K562 (cell line): ENCODE measurements around the gene SYT1. TPM values are rescaled to one million over a fixed set of nuclear protein-coding genes. Genes with fewer than 3 reads are reported as not detected.

Experiments
- ATAC-seq: fragments of 200-7000 bp; cut with Tn5 transposase; 3 replicates; pipeline ENCODE4 v1.9.1; 2020; ENCODE audit warnings: moderate library complexity
- BruUV-seq: library from RNA; stranded (reverse); fragments of 400-500 nt; replicated peaks from 2 replicates; lab custom pipeline; 2021; lab: Mats Ljungman, UMichigan
- CTCF ChIA-PET: fragments of 300-600 bp; formaldehyde crosslinking; extraction: SDS; loops from one replicate; lab custom pipeline; 2021; ENCODE audit warnings: low intra/inter-chr PET ratio; lab: Yijun Ruan, JAX
- POLR2A ChIA-PET: fragments of 300-600, 350-650 bp; sonication (Branson Sonifier 250); formaldehyde crosslinking; extraction: SDS; loops from one replicate; lab custom pipeline; 2021; ENCODE audit warnings: antibody characterized with exemption, inconsistent platforms; lab: Yijun Ruan, JAX
- DNase-seq, 4 experiments: peaks; one replicate each; pipeline versions ENCODE4 v3.0.0 to v3.0.0-alpha.2; 2011 to 2018; ENCODE audit warnings: low spot score in 3 of 4, mixed read lengths in 3 of 4; ENCODE audit errors: extremely low read depth in 1 of 4
- FAIRE-seq: peaks from 2 replicates; lab custom pipeline; 2011; peaks lifted over from hg19 to GRCh38; lab: Jason Lieb, UNC
- H2AFZ ChIP-seq: 2 replicates; pipeline ENCODE4 v1.6.0; 2011; ENCODE audit warnings: low read depth, low read length, control low read depth, inconsistent platforms
- H3K27ac ChIP-seq: fragments of 200-600 bp; 3 replicates; pipeline ENCODE4 v1.8.0; 2011; ENCODE audit warnings: low read depth, mild to moderate bottlenecking, control low read depth, inconsistent platforms, low read length, moderate library complexity, mixed read lengths; ENCODE audit errors: extremely low read depth
- H3K27me3 ChIP-seq, 2 experiments: fragments of 300-600 bp in 1 of 2; 2 replicates in 1 of 2; 3 replicates in 1 of 2; pipeline versions ENCODE4 v1.6.0 to v1.8.0; 2011; ENCODE audit warnings: inconsistent platforms in 2 of 2, low read length in 2 of 2, mild to moderate bottlenecking in 1 of 2, mixed read lengths in 1 of 2, moderate library complexity in 1 of 2; ENCODE audit not compliant: control insufficient read depth in 2 of 2, insufficient read depth in 2 of 2
- H3K36me3 ChIP-seq: fragments of 300-600 bp; 3 replicates; pipeline ENCODE4 v1.8.0; 2011; ENCODE audit warnings: mild to moderate bottlenecking, low read length, inconsistent platforms; ENCODE audit not compliant: control insufficient read depth, insufficient read depth
- H3K4me1 ChIP-seq, 2 experiments: fragments of 200-600 bp in 1 of 2; replicated peaks in 1 of 2; 2 replicates in 1 of 2; 3 replicates in 1 of 2; pipeline versions ENCODE4 v1.5.1 to v1.8.0; 2011; ENCODE audit warnings: inconsistent platforms in 2 of 2, low read length in 2 of 2, mild to moderate bottlenecking in 1 of 2, mixed read lengths in 1 of 2, moderate library complexity in 1 of 2; ENCODE audit not compliant: control insufficient read depth in 2 of 2, insufficient read depth in 2 of 2
- H3K4me2 ChIP-seq: 2 replicates; pipeline ENCODE4 v1.6.1; 2011; ENCODE audit warnings: low read length, control low read depth, inconsistent platforms, mixed read lengths; ENCODE audit not compliant: insufficient read depth
- H3K4me3 ChIP-seq: fragments of 200-600 bp; sonication (generic), shearing (Covaris generic); 2 replicates; pipeline ENCODE4 v1.5.1; 2016; ENCODE audit warnings: control low read depth, inconsistent platforms
- H3K79me2 ChIP-seq: fragments of 200-600 bp; 3 replicates; pipeline ENCODE4 v1.8.0; 2011; ENCODE audit warnings: low read length, inconsistent platforms; ENCODE audit not compliant: control insufficient read depth, insufficient read depth
- H3K9ac ChIP-seq, 2 experiments: 2 replicates each; pipeline versions ENCODE4 v1.6.0 to v1.6.1; 2011; ENCODE audit warnings: low read depth in 2 of 2, low read length in 2 of 2, control low read depth in 1 of 2, inconsistent platforms in 1 of 2, mild to moderate bottlenecking in 1 of 2, mixed read lengths in 1 of 2; ENCODE audit not compliant: insufficient read depth in 1 of 2
- H3K9me1 ChIP-seq: one replicate; pipeline ENCODE4 v1.6.0; 2011; ENCODE audit warnings: inconsistent platforms, mild to moderate bottlenecking, low read length, moderate library complexity; ENCODE audit not compliant: control insufficient read depth, insufficient read depth
- H3K9me3 ChIP-seq: replicated peaks from 2 replicates; pipeline ENCODE4 v1.5.1; 2011; ENCODE audit warnings: low read depth, low read length, inconsistent platforms; ENCODE audit not compliant: control insufficient read depth, insufficient read depth
- H4K20me1 ChIP-seq: replicated peaks from 2 replicates; pipeline ENCODE4 v1.6.1; 2011; ENCODE audit warnings: low read length, inconsistent platforms, mixed read lengths; ENCODE audit not compliant: control insufficient read depth, insufficient read depth
- CCNT2 ChIP-seq: IDR thresholded peaks from 2 replicates; pipeline ENCODE4 v1.6.1; 2011; ENCODE audit warnings: borderline replicate concordance, low read depth, mild to moderate bottlenecking, moderate library complexity, mixed read lengths, low read length; ENCODE audit not compliant: insufficient read length; ENCODE audit errors: extremely low read depth
- DACH1 ChIP-seq: fragments of 450-650 bp; IDR thresholded peaks from 2 replicates; pipeline ENCODE4 v1.6.1; 2018; ENCODE audit not compliant: partially characterized antibody
- E2F8 ChIP-seq: fragments of 450-650 bp; IDR thresholded peaks from 2 replicates; pipeline ENCODE4 v1.7.1; 2018; ENCODE audit warnings: mild to moderate bottlenecking, low read depth; ENCODE audit not compliant: partially characterized antibody
- KAT2B ChIP-seq: IDR thresholded peaks from one replicate; pipeline ENCODE4 v1.6.1; 2012; ENCODE audit warnings: low read depth, mild to moderate bottlenecking, control low read depth, inconsistent platforms, low read length, moderate library complexity
- KDM1A ChIP-seq, 2 experiments: fragments of 450-650 bp; IDR thresholded peaks; 2 replicates each; pipeline ENCODE4 v1.6.1; 2016; ENCODE audit warnings: mild to moderate bottlenecking in 2 of 2
- MAZ ChIP-seq, 2 experiments: fragments of 450-650 bp in 1 of 2; sonication (generic) in 1 of 2; formaldehyde crosslinking; IDR thresholded peaks in 1 of 2; conservative IDR thresholded peaks in 1 of 2; 2 replicates each; pipeline versions ENCODE4 v1.4.0 to v1.5.0; 2020; ENCODE audit warnings: mild to moderate bottlenecking in 1 of 2, missing genetic modification reagents in 1 of 2
- MNT ChIP-seq, 2 experiments: fragments of 450-650 bp; conservative IDR thresholded peaks; 2 replicates each; pipeline ENCODE4 v1.6.1; 2017; ENCODE audit warnings: mild to moderate bottlenecking in 2 of 2, moderate library complexity in 2 of 2
- PHTF2 ChIP-seq: fragments of 250-450 bp; sonication (Bioruptor Pico); IDR thresholded peaks from 2 replicates; pipeline ENCODE4 v1.5.0; 2021; ENCODE audit warnings: mild to moderate bottlenecking
- PKNOX1 ChIP-seq: fragments of 450-650 bp; IDR thresholded peaks from 2 replicates; pipeline ENCODE4 v1.6.1; 2016
- RBM17 ChIP-seq: fragments of 200-400 bp; formaldehyde crosslinking; IDR thresholded peaks from 2 replicates; pipeline ENCODE4 v1.6.1; 2017; ENCODE audit warnings: low read depth, mild to moderate bottlenecking, low read length, borderline replicate concordance
- SMARCB1 ChIP-seq: IDR thresholded peaks from 2 replicates; pipeline ENCODE4 v1.6.1; 2011; ENCODE audit warnings: improper control_type of control experiment, low read depth; ENCODE audit not compliant: insufficient read length
- SRSF3 ChIP-seq: fragments of 200-400 bp; formaldehyde crosslinking; IDR thresholded peaks from 2 replicates; pipeline ENCODE4 v1.6.1; 2016; ENCODE audit warnings: mild to moderate bottlenecking, low read length, moderate library complexity; ENCODE audit not compliant: insufficient read depth
- ZNF165 ChIP-seq: fragments of 250-450 bp; sonication (Bioruptor Pico); IDR thresholded peaks from 2 replicates; pipeline ENCODE4 v1.4.0; 2020; ENCODE audit warnings: borderline replicate concordance
- ZNF384 ChIP-seq: IDR thresholded peaks from 2 replicates; pipeline ENCODE4 v1.6.1; 2012; ENCODE audit warnings: low read depth, low read length, improper control_type of control experiment
- in situ Hi-C: fragments of 300-500 bp; cut with MboI; formaldehyde crosslinking; loops from 4 replicates; pipeline ENCODE4 v1.15.0; 2018; ENCODE audit warnings: inconsistent platforms, mixed read lengths
- intact Hi-C: fragments of 100-400 bp; cut with micrococcal nuclease; formaldehyde crosslinking; loops from 2 replicates; pipeline ENCODE4 v1.14.2; 2022
- polyA plus RNA-seq, 8 experiments: library from polyadenylated mRNA; depleted of rRNA in 4 of 8; stranded (reverse) in 5 of 8; unstranded in 3 of 8; fragments of >200 nt; fragmentation: Nextera tagmentation in 2 of 8; fragmentation: Illumina TruSeq in 1 of 8; extraction: Ambion mirVana in 2 of 8; extraction: Trizol in 1 of 8; gene quantifications; 2 replicates each; pipeline versions ENCODE4 v1.2.1 to v1.2.3, GENCODE V29; 2011 to 2014; ENCODE audit warnings: inconsistent platforms in 1 of 8, missing spikeins in 1 of 8
- total RNA-seq, 7 experiments: library from RNA; depleted of rRNA in 6 of 7; stranded (reverse); fragments of >200 nt in 6 of 7; fragmentation: Illumina TruSeq in 2 of 7; extraction: Trizol in 2 of 7; gene quantifications; 2 replicates each; pipeline versions ENCODE4 v1.2.1 to v1.2.3, GENCODE V29; 2011 to 2021; ENCODE audit warnings: low replicate concordance in 1 of 7

SYT1 gene
- total and polyA plus RNA-seq, 9 of the 15 experiments (the other 6 are each of a cell fraction or from before 2014, with no cell fraction given) = 0.03 to 0.13 (median 0.07) TPM; not detected in 4

GRCh38 chr12:79058342-79058741, 193.8 kb downstream of the SYT1 start (continued):
- no peak for TF ChIP-seq E2F8
- TF ChIP-seq CCNT2 = no peak
- no peak for TF ChIP-seq PKNOX1

GRCh38 chr12:79059557-79059956, 195.0 kb downstream of the SYT1 start:
- Histone ChIP-seq H3K4me3 (no peak overlapping the region), H3K9me3 (no peaks in the 10 kb centered on the region), H3K4me2 (no peak overlapping the region), H3K9me1 (no peaks in the 10 kb centered on the region), H3K79me2 (no peaks in the 10 kb centered on the region), H2AFZ (no peak overlapping the region), H4K20me1 (no peaks in the 10 kb centered on the region), H3K27me3 (no peaks in the 10 kb centered on the region), H3K36me3 (no peaks in the 10 kb centered on the region), H3K4me1 (no peaks in the 10 kb centered on the region), H3K27ac (no peak overlapping the region), H3K9ac (no peak overlapping the region)
- in situ Hi-C loops (no loop called here), intact Hi-C loops (no loop called here)
- ATAC-seq = no peak
- ChIA-PET POLR2A (no interaction called here), CTCF (no interaction called here)
- no peak for FAIRE-seq
- DNase-seq = no peak
- no TSS peak for BruUV-seq
- TF ChIP-seq RBM17 (no peak), MNT (conservative IDR thresholded peaks at IDR 0.05) (no peak), SMARCB1 (no peak), MAZ (CRISPR knock-in tag; conservative IDR thresholded peaks at IDR 0.05 in 1 of 2, IDR thresholded peaks at IDR 0.05 in 1 of 2) (no peak), SRSF3 (no peak), KAT2B (no peak), PHTF2 (no peak), ZNF165 (CRISPR knock-in tag) (no peak), ZNF384 (no peak), KDM1A (IDR thresholded peaks at IDR 0.05) (no peak), DACH1 (no peak)
